HG03045 (cell line): ENCODE data around the gene SLC22A23.
"Not testable (repeated sequence)": the region's sequence is repeated elsewhere in the genome, so short reads cannot be mapped to it uniquely, and the experiment has no call there.

Experiments
- ATAC-seq: cut with Tn5 transposase; IDR thresholded peaks from one replicate; pipeline ENCODE4 v1.9.1; 2021; ENCODE audit warnings: mild to moderate bottlenecking, moderate library complexity; ENCODE audit not compliant: unreplicated experiment

The SLC22A23 gene

GRCh38 chr6:3386374-3386857, 70.4 kb downstream of the SLC22A23 start:
- ATAC-seq, result no peak

DNA sequence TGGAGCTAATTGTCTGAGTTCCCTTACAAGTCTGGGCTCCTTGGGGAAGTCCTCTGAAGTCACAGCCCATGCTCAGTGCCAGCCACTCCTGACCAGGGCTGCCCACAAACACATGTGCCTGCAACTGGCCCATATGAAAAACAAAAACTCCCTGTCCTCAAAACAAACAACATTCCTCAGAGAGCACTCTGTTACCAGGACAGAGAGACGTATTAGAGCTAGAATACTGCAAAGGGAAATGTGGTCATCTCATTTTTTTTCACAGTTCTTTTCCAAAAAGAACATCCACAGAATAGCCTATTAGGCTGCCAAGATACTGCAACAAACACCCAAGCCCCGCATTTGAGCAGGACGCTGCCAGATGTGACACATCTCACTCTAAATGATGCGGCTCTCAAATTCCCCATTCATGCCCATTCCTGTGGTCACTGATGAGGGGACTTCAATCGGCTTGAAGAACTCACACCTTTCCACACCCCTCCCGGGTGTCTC, 71.1 kb downstream of the SLC22A23 start:
- ATAC-seq, result no peak

DNA sequence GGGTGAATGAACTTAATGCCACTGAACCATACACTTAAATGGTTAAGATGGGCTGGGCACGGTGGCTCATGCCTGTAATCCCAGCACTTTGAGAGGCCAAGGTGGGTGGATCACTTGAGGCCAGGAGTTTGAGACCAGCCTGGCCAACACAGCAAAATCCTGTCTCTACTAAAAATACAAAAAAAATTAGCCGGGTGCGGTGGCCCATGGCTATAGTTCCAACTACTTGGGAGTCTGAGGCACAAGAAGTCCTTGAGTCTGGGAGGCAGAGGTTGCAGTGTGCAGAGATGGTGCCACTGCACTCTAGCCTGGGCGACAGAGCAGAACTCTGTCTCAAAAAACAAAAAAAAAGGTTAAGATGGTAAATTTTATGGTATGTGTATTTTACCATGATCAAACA, 71.7 kb downstream of the SLC22A23 start:
- not testable (repeated sequence) for ATAC-seq

- no peak for ATAC-seq
Measured at GRCh38 chr6:3384241-3385143, 72.4 kb downstream of the SLC22A23 start.

DNA sequence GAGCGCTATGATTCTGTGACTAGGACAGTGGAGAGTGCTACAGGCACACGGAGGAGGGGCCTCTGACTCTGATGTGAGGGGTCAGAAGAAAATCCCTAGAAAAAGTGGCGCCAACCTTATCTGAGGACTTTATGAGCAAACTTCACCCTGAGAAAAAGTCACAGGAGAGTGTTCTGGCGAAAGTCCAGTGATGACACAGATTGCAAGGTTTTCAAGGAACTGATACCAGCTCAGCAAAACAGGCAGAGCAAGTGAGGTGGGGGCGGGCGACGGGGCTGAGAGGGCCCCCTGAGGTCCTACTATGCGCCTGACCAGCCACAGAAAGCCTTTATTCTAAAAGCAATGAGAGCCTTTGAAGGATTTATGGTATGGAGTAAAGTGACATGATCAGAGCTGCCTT, 73.3 kb downstream of the SLC22A23 start:
- no peak for ATAC-seq

DNA sequence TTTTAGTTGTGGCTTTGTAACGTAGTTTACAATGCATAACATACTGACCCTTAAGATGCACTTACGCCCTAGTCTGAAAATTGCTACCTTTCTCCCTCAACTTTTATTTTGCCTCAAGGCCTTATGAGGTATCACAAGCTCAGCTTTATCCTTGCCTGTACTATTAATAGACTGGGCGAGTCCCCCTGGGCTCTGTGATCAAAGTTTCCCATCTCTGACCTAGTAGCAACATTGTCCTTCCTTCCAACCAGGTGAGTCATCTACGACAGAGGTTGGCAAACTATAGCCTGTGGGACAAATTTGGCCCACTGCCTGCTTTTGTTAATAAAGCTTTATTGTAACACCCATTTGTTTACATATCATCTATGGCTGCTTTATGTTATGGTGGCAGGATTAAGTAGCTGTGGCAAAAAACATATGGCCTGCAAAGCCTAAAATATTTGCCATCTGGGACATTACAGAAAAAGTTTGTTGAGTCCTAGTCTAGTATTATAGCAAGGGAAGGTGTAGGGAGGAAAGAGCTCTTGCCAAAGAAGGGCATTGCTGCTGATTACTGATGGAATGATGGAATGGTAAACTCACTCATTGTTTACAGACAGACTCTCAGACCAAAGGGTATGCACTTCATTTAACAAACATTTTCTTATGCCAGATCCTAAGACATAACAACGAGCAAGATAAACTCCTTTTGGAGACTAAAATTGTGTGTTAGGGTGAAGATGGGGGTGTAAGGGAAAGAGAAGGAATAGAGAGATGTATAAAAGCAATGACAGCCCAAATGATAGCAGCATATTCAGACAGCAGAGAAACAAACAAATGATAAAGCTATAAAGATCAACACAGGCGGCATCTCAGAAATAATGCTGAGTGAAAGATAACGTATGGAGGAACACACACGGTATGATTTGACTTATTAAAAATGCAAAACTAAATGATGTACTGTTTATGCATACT, 74.2 kb downstream of the SLC22A23 start:
- ATAC-seq, result no peak

DNA sequence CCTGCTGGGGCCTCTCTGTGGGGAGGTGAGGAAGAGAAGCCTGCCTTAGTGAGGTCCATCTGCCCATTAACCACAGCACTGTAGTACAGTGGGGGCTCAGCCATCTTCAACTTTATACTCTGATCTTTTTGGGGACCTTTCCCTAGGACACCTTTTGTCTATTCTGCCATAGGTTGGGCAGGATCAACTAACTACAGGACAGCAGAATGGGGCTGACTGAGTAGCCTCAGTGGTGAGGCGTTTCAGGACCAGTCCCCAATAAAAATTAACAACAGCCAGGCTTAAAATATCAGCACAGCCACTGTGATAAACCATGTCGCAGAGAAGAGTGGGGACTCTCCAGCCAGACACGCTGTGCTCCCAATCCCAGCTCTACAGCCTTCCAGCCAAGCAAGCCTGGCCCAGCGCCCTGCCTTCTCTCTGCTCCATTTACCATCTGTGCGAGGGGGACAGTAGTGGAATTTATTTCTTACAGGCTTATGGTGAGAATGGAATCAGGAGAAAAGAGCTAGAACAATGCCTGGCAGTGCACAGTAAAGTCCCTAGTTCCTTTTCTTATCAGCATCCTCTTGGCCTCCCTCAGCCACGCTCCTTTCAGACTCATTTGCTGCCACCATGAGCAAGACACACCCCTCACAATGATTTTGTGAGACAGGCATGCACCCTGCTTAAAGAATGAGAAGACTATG, 75.5 kb downstream of the SLC22A23 start:
- no peak for ATAC-seq

DNA sequence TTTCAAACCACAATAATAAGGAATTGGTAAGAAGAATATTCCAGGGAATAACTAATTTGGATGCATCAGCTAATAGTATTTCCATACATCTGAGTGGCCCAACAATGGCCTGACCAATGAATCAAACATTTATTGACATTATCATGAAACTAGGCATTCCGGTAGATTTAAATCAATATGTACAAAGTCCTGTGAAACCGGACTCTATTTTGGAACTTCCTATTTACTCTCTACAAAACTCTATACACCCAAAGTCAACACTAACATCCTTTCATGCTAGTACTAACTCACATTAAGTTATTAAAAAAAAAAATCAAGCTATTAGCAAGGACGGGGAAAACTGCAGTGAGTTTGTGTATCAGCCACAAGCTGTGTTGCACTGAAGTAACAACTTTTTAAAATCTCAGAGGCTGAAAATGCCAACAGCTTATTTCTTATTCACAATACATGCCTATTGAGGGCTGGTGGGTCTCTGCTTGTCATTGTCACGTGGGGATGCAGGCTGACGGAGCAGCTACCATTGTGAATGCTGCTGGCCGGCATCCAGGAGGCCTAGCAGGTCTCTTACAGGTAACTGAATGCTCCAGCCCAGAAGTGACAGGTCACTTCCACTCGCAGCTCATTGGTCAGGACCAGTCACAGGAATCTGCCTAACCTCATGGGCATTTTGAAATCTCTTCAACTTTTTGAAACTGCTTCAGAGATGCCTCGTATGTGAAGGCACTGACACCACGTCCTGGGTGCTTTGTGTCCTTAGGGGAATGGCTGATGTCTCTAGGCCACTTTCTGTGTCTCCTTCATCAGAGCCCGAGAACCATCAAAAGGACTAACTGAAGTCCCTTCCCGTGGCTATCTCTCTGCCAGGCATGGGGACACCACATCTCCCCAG, 76.3 kb downstream of the SLC22A23 start:
- no peak for ATAC-seq

- ATAC-seq, result no peak
Measured at GRCh38 chr6:3379482-3380060, 77.3 kb downstream of the SLC22A23 start.

GRCh38 chr6:3378808-3379207, 78.0 kb downstream of the SLC22A23 start:
- ATAC-seq, result not testable (repeated sequence)

DNA sequence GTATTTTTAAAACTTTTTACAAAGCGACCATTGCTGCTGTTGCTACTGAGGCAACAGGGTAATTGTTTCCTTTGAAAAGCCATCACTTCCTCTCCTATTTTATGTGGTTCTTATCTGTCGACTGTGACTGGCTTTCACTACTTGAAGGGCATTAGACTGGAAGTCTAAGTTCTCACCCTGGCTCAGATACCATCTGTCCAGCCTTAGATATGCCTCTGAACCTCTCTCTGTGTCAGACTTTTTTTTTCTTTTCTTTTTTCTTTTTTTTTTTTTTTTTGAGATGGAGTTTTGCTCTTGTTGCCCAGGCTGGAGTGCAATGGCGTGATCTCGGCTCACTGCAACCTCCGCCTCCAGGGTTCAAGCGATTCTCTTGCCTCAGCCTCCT, 78.5 kb downstream of the SLC22A23 start:
- not testable (repeated sequence) for ATAC-seq

- no peak for ATAC-seq
Measured at GRCh38 chr6:3377536-3378397, 79.1 kb downstream of the SLC22A23 start.

- no peak for ATAC-seq
Measured at GRCh38 chr6:3376893-3377535, 79.8 kb downstream of the SLC22A23 start.

DNA sequence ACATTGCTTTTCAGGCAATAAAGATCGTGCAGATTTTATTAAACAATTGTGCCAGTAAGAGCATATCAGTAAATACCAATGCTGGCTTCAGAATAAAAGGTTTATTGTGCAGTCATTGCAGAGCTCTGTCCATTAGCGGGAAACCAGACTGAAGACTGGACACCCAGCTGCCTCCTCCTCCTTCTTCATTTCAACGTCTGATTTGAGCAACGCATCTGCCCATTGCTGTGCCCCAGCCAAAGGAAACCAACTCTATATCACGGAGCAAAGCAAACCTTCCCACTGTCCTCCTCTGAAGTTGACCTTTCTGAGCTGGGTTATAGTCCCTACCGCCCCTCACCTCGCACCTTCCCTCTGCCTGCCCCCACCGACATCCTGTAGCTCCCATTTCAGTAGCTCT, 80.8 kb downstream of the SLC22A23 start:
- no peak for ATAC-seq

- ATAC-seq, result no peak
Measured at GRCh38 chr6:3373597-3374203, 83.2 kb downstream of the SLC22A23 start.

DNA sequence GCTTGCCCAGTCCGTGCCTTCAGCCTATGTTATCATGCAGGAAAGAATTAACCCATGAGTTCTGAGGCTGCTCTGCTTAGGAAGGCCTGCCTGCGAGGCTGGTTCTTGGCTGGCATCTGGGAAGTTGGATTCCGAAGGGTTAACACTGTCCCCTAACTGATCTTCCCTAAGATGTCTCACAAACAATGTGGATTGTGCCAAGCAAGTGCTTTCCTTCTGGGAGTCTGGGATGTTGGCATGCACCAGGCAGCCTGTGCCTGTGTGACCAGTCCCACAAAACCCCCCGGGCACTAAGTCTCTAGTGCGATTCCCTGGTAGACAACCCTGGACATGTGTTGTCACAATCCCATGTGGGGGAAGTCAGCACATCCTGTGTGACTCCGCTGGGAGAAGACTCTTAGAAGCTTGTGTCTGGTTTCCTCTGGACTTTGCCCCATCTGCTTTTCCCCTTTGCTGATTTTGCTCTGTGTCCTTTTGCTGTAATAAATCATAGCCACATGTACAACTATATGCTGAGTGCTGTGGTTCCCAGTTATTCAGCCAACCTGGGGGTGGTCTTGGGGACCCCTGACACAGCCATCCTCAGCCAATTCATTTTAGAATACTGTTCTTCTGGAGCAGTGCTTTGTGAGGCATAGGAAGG, 83.8 kb downstream of the SLC22A23 start:
- ATAC-seq, result no peak
